GM12891 (cell line): ENCODE measurements around the gene DEPDC4.
"Not testable (repeated sequence)": the region's sequence is repeated elsewhere in the genome, so short reads cannot be mapped to it uniquely, and the experiment has no call there.

ENCODE experiments used
- DNase-seq: peaks from one replicate; pipeline ENCODE4 v3.0.0; 2011; ENCODE audit warnings: low spot score; ENCODE audit not compliant: insufficient read length
- FAIRE-seq: peaks from 2 replicates; lab custom pipeline; 2011; peaks lifted over from hg19 to GRCh38; lab: Jason Lieb, UNC
- PAX5 ChIP-seq: IDR thresholded peaks from 2 replicates; pipeline ENCODE4 v1.6.1; 2011; ENCODE audit warnings: low read length, moderate library complexity, mild to moderate bottlenecking; ENCODE audit not compliant: insufficient read depth, severe bottlenecking
- POLR2A ChIP-seq: IDR thresholded peaks from 2 replicates; pipeline ENCODE4 v1.6.1; 2011; ENCODE audit warnings: low read depth, low read length, control low read depth
- POLR2AphosphoS5 ChIP-seq: IDR thresholded peaks from 2 replicates; pipeline ENCODE4 v1.6.1; 2011; ENCODE audit warnings: low read depth, low read length, control low read depth
- POU2F2 ChIP-seq: IDR thresholded peaks from 2 replicates; pipeline ENCODE4 v1.6.1; 2011; ENCODE audit warnings: low read depth, mild to moderate bottlenecking, control low read depth, low read length, moderate library complexity
- SPI1 ChIP-seq: IDR thresholded peaks from 2 replicates; pipeline ENCODE4 v1.6.1; 2011; ENCODE audit warnings: low read depth, low read length, control low read depth
- TAF1 ChIP-seq: IDR thresholded peaks from 2 replicates; pipeline ENCODE4 v1.6.1; 2011; ENCODE audit warnings: low read depth, low read length, control low read depth

Gene DEPDC4

GRCh38 chr12:100243137-100243536 is 23.7 kb downstream of the DEPDC4 start:
- FAIRE-seq (no peak), DNase-seq (no peak)
- TF ChIP-seq POLR2A (no peak), POLR2AphosphoS5 (no peak), POU2F2 (no peak), SPI1 (no peak), TAF1 (no peak), PAX5 (no peak)

- DNase-seq (no peak), FAIRE-seq (no peak)
- TF ChIP-seq SPI1 (no peak), PAX5 (no peak), POLR2A (no peak), POU2F2 (no peak), TAF1 (no peak), POLR2AphosphoS5 (no peak)
These were observed 27.3 kb downstream of the DEPDC4 start for GRCh38 chr12:100239589-100239988.

- FAIRE-seq (no peak), DNase-seq (no peak)
- no peak for TF ChIP-seq TAF1
- TF ChIP-seq PAX5: no peak
- TF ChIP-seq SPI1: no peak
- no peak for TF ChIP-seq POU2F2
- no peak for TF ChIP-seq POLR2A
- TF ChIP-seq POLR2AphosphoS5: no peak
These were observed 28.1 kb downstream of the DEPDC4 start for GRCh38 chr12:100238801-100239200.

- DNase-seq (no peak), FAIRE-seq (no peak)
- TF ChIP-seq POLR2A: no peak
- TF ChIP-seq POLR2AphosphoS5: no peak
- TF ChIP-seq POU2F2: no peak
- no peak for TF ChIP-seq PAX5
- TF ChIP-seq TAF1: no peak
- no peak for TF ChIP-seq SPI1
These were observed 32.1 kb downstream of the DEPDC4 start for GRCh38 chr12:100234591-100235304.

- FAIRE-seq: no peak
- DNase-seq: no peak
These were observed 32.7 kb downstream of the DEPDC4 start for GRCh38 chr12:100234166-100234565.

GRCh38 chr12:100231873-100232272 is 35.0 kb downstream of the DEPDC4 start:
- not testable (repeated sequence) for FAIRE-seq, DNase-seq

More at GRCh38 chr12:100234166-100234565, 32.7 kb downstream of the DEPDC4 start:
- TF ChIP-seq POLR2AphosphoS5 (no peak), POU2F2 (no peak), PAX5 (no peak), POLR2A (no peak), SPI1 (no peak), TAF1 (no peak)

- FAIRE-seq: no peak
- TF ChIP-seq SPI1 (no peak), POLR2AphosphoS5 (no peak), PAX5 (no peak), POU2F2 (no peak), TAF1 (no peak), POLR2A (no peak)
- DNase-seq: no peak
These were observed 37.0 kb downstream of the DEPDC4 start for GRCh38 chr12:100229876-100230275.

- FAIRE-seq (no peak), DNase-seq (no peak)
- no peak for TF ChIP-seq POU2F2
- TF ChIP-seq SPI1: no peak
- TF ChIP-seq TAF1: no peak
- TF ChIP-seq POLR2A: no peak
- no peak for TF ChIP-seq POLR2AphosphoS5
- TF ChIP-seq PAX5: no peak
These were observed 37.7 kb downstream of the DEPDC4 start for GRCh38 chr12:100229036-100229635.

GRCh38 chr12:100225491-100225890 is 41.4 kb downstream of the DEPDC4 start:
- TF ChIP-seq POLR2AphosphoS5 (no peak), SPI1 (no peak), PAX5 (no peak), POU2F2 (no peak), POLR2A (no peak), TAF1 (no peak)
- FAIRE-seq (no peak), DNase-seq (no peak)

- DNase-seq: not testable (repeated sequence)
These were observed 44.7 kb downstream of the DEPDC4 start for GRCh38 chr12:100222173-100222572.

More at GRCh38 chr12:100222173-100222572, 44.7 kb downstream of the DEPDC4 start:
- not testable (repeated sequence) for FAIRE-seq
